ENCODE results near the gene APCDD1L.

APCDD1L gene

GRCh38 chr20:58494923-58495622, 20.1 kb downstream of the APCDD1L start:
- DNase-seq (ENCODE audit: insufficient read length): no peak
- FAIRE-seq: no peak
- TF ChIP-seq TAF1 (IDR thresholded peaks at IDR 0.05; ENCODE audit: borderline replicate concordance, low read depth, low read length) (no peak), POLR2A (IDR thresholded peaks at IDR 0.05; ENCODE audit: low read depth, low read length) (no peak), POLR2AphosphoS5 (IDR thresholded peaks at IDR 0.05; ENCODE audit: low read depth, low read length) (no peak)

GRCh38 chr20:58492795-58493524, 22.2 kb downstream of the APCDD1L start:
- no peak for DNase-seq (ENCODE audit: insufficient read length)
- FAIRE-seq: no peak
- TF ChIP-seq POLR2A (IDR thresholded peaks at IDR 0.05; ENCODE audit: low read depth, low read length) (no peak), POLR2AphosphoS5 (IDR thresholded peaks at IDR 0.05; ENCODE audit: low read depth, low read length) (no peak)

- no peak for DNase-seq (ENCODE audit: insufficient read length)
- FAIRE-seq: no peak
- no peak for TF ChIP-seq POLR2AphosphoS5 (IDR thresholded peaks at IDR 0.05; ENCODE audit: low read depth, low read length)
- no peak for TF ChIP-seq TAF1 (IDR thresholded peaks at IDR 0.05; ENCODE audit: borderline replicate concordance, low read depth, low read length)
- TF ChIP-seq POLR2A (IDR thresholded peaks at IDR 0.05; ENCODE audit: low read depth, low read length): no peak
These were observed 23.0 kb downstream of the APCDD1L start for GRCh38 chr20:58492074-58492718.

GRCh38 chr20:58486207-58486606, 29.0 kb downstream of the APCDD1L start:
- TF ChIP-seq TAF1 (IDR thresholded peaks at IDR 0.05; ENCODE audit: borderline replicate concordance, low read depth, low read length): no peak
- TF ChIP-seq POLR2AphosphoS5 (IDR thresholded peaks at IDR 0.05; ENCODE audit: low read depth, low read length): no peak
- TF ChIP-seq POLR2A (IDR thresholded peaks at IDR 0.05; ENCODE audit: low read depth, low read length): no peak
- FAIRE-seq (no peak), DNase-seq (ENCODE audit: insufficient read length) (no peak)

GRCh38 chr20:58485393-58485792, 29.8 kb downstream of the APCDD1L start:
- TF ChIP-seq POLR2AphosphoS5 (IDR thresholded peaks at IDR 0.05; ENCODE audit: low read depth, low read length): no peak
- TF ChIP-seq TAF1 (IDR thresholded peaks at IDR 0.05; ENCODE audit: borderline replicate concordance, low read depth, low read length): no peak
- TF ChIP-seq POLR2A (IDR thresholded peaks at IDR 0.05; ENCODE audit: low read depth, low read length): no peak
- DNase-seq (ENCODE audit: insufficient read length) (no peak), FAIRE-seq (no peak)

- FAIRE-seq (no peak), DNase-seq (ENCODE audit: insufficient read length) (no peak)
- no peak for TF ChIP-seq TAF1 (IDR thresholded peaks at IDR 0.05; ENCODE audit: borderline replicate concordance, low read depth, low read length)
- no peak for TF ChIP-seq POLR2A (IDR thresholded peaks at IDR 0.05; ENCODE audit: low read depth, low read length)
- no peak for TF ChIP-seq POLR2AphosphoS5 (IDR thresholded peaks at IDR 0.05; ENCODE audit: low read depth, low read length)
These were observed 31.7 kb downstream of the APCDD1L start for GRCh38 chr20:58483470-58483869.

GRCh38 chr20:58483051-58483450, 32.1 kb downstream of the APCDD1L start:
- TF ChIP-seq POLR2A (IDR thresholded peaks at IDR 0.05; ENCODE audit: low read depth, low read length) (no peak), TAF1 (IDR thresholded peaks at IDR 0.05; ENCODE audit: borderline replicate concordance, low read depth, low read length) (no peak), POLR2AphosphoS5 (IDR thresholded peaks at IDR 0.05; ENCODE audit: low read depth, low read length) (no peak)
- FAIRE-seq (no peak), DNase-seq (ENCODE audit: insufficient read length) (no peak)

GRCh38 chr20:58482416-58482815, 32.8 kb downstream of the APCDD1L start:
- no peak for FAIRE-seq
- TF ChIP-seq TAF1 (IDR thresholded peaks at IDR 0.05; ENCODE audit: borderline replicate concordance, low read depth, low read length): no peak
- TF ChIP-seq POLR2AphosphoS5 (IDR thresholded peaks at IDR 0.05; ENCODE audit: low read depth, low read length): no peak
- TF ChIP-seq POLR2A (IDR thresholded peaks at IDR 0.05; ENCODE audit: low read depth, low read length): no peak
- no peak for DNase-seq (ENCODE audit: insufficient read length)

- no peak for FAIRE-seq
- DNase-seq (ENCODE audit: insufficient read length): no peak
- TF ChIP-seq POLR2AphosphoS5 (IDR thresholded peaks at IDR 0.05; ENCODE audit: low read depth, low read length) (no peak), POLR2A (IDR thresholded peaks at IDR 0.05; ENCODE audit: low read depth, low read length) (no peak), TAF1 (IDR thresholded peaks at IDR 0.05; ENCODE audit: borderline replicate concordance, low read depth, low read length) (no peak)
These were observed 33.6 kb downstream of the APCDD1L start for GRCh38 chr20:58481481-58482021.

GRCh38 chr20:58480551-58481336, 34.5 kb downstream of the APCDD1L start:
- TF ChIP-seq TAF1 (IDR thresholded peaks at IDR 0.05; ENCODE audit: borderline replicate concordance, low read depth, low read length) (no peak), POLR2A (IDR thresholded peaks at IDR 0.05; ENCODE audit: low read depth, low read length) (no peak), POLR2AphosphoS5 (IDR thresholded peaks at IDR 0.05; ENCODE audit: low read depth, low read length) (no peak)
- no peak for DNase-seq (ENCODE audit: insufficient read length)
- FAIRE-seq: no peak

All from GM12892 (cell line).